HEK293 (cell line): ENCODE measurements around the gene ABCA7.

ENCODE experiments used
- GFI1B ChIP-seq: fragments of 450-650 bp; formaldehyde crosslinking; IDR thresholded peaks from 2 replicates; pipeline ENCODE4 v1.5.1; 2016; ENCODE audit warnings: missing biosample characterization, missing genetic modification characterization
- GLI4 ChIP-seq: fragments of 450-650 bp; formaldehyde crosslinking; IDR thresholded peaks from 2 replicates; pipeline ENCODE4 v1.5.1; 2016; ENCODE audit warnings: missing biosample characterization, missing genetic modification characterization
- HOXA7 ChIP-seq: sonication (generic); formaldehyde crosslinking; IDR thresholded peaks from 2 replicates; pipeline ENCODE4 v1.8.1; 2022; ENCODE audit warnings: missing genetic modification reagents, borderline replicate concordance
- HOXD13 ChIP-seq: sonication (generic); formaldehyde crosslinking; IDR thresholded peaks from 2 replicates; pipeline ENCODE4 v1.8.0; 2022; ENCODE audit warnings: missing genetic modification reagents, borderline replicate concordance
- KLF9 ChIP-seq: fragments of 450-650 bp; formaldehyde crosslinking; IDR thresholded peaks from 2 replicates; pipeline ENCODE4 v1.5.1; 2016; ENCODE audit warnings: missing biosample characterization, missing genetic modification characterization, low read depth
- MYNN ChIP-seq: fragments of 450-650 bp; formaldehyde crosslinking; IDR thresholded peaks from 2 replicates; pipeline ENCODE4 v1.5.1; 2016; ENCODE audit warnings: missing biosample characterization, missing genetic modification characterization, borderline replicate concordance
- SP7 ChIP-seq: fragments of 450-650 bp; formaldehyde crosslinking; IDR thresholded peaks from 2 replicates; pipeline ENCODE4 v1.5.1; 2016; ENCODE audit warnings: missing biosample characterization, missing genetic modification characterization
- TCF7L2 ChIP-seq: IDR thresholded peaks from 2 replicates; pipeline ENCODE4 v1.6.1; 2011; ENCODE audit warnings: low read depth, mild to moderate bottlenecking, inconsistent platforms, low read length, moderate library complexity, borderline replicate concordance
- ZBTB17 ChIP-seq: fragments of 450-650 bp; formaldehyde crosslinking; IDR thresholded peaks from 2 replicates; pipeline ENCODE4 v1.5.1; 2016; ENCODE audit warnings: missing biosample characterization, missing genetic modification characterization
- ZBTB20 ChIP-seq: fragments of 450-650 bp; formaldehyde crosslinking; IDR thresholded peaks from 2 replicates; pipeline ENCODE4 v1.5.1; 2016; ENCODE audit warnings: missing biosample characterization, missing genetic modification characterization
- ZBTB48 ChIP-seq: fragments of 450-650 bp; formaldehyde crosslinking; IDR thresholded peaks from 2 replicates; pipeline ENCODE4 v1.5.1; 2016; ENCODE audit warnings: missing biosample characterization, missing genetic modification characterization
- ZBTB8A ChIP-seq: fragments of 450-650 bp; formaldehyde crosslinking; IDR thresholded peaks from 2 replicates; pipeline ENCODE4 v1.5.1; 2016; ENCODE audit warnings: missing biosample characterization, missing genetic modification characterization
- ZFP3 ChIP-seq: fragments of 450-650 bp; formaldehyde crosslinking; IDR thresholded peaks from 2 replicates; pipeline ENCODE4 v1.5.1; 2016; ENCODE audit warnings: low read depth, missing biosample characterization, missing genetic modification characterization
- ZFP69B ChIP-seq: fragments of 450-650 bp; formaldehyde crosslinking; IDR thresholded peaks from 2 replicates; pipeline ENCODE4 v1.5.1; 2016; ENCODE audit warnings: missing biosample characterization, missing genetic modification characterization
- ZNF114 ChIP-seq: fragments of 450-650 bp; formaldehyde crosslinking; IDR thresholded peaks from 2 replicates; pipeline ENCODE4 v1.5.0; 2017; ENCODE audit warnings: missing biosample characterization, missing genetic modification characterization
- ZNF239 ChIP-seq: fragments of 450-650 bp; formaldehyde crosslinking; IDR thresholded peaks from 2 replicates; pipeline ENCODE4 v1.5.1; 2016; ENCODE audit warnings: missing biosample characterization, missing genetic modification characterization
- ZNF37A ChIP-seq: fragments of 450-650 bp; IDR thresholded peaks from 2 replicates; pipeline ENCODE4 v1.5.1; 2018; ENCODE audit warnings: missing biosample characterization, missing genetic modification characterization
- ZNF433 ChIP-seq: fragments of 450-650 bp; formaldehyde crosslinking; IDR thresholded peaks from 2 replicates; pipeline ENCODE4 v1.5.1; 2016; ENCODE audit warnings: missing biosample characterization, missing genetic modification characterization, low read depth
- ZNF626 ChIP-seq: fragments of 450-650 bp; sonication (Bioruptor Pico); formaldehyde crosslinking; IDR thresholded peaks from 2 replicates; pipeline ENCODE4 v1.5.1; 2018; ENCODE audit warnings: missing biosample characterization, missing genetic modification characterization, inconsistent platforms
- ZNF658 ChIP-seq: fragments of 450-650 bp; formaldehyde crosslinking; IDR thresholded peaks from 2 replicates; pipeline ENCODE4; 2016; ENCODE audit warnings: missing biosample characterization, missing genetic modification characterization
- ZNF664 ChIP-seq: fragments of 450-650 bp; formaldehyde crosslinking; IDR thresholded peaks from 2 replicates; pipeline ENCODE4 v1.5.1; 2016; ENCODE audit warnings: missing biosample characterization, missing genetic modification characterization
- ZNF768 ChIP-seq: fragments of 450-650 bp; formaldehyde crosslinking; IDR thresholded peaks from 2 replicates; pipeline ENCODE4 v1.5.1; 2018; ENCODE audit warnings: missing biosample characterization, mild to moderate bottlenecking, missing genetic modification characterization
- ZNF843 ChIP-seq: fragments of 450-650 bp; formaldehyde crosslinking; IDR thresholded peaks from 2 replicates; pipeline ENCODE4 v1.5.1; 2016; ENCODE audit warnings: missing biosample characterization, missing genetic modification characterization
- ZSCAN30 ChIP-seq: fragments of 450-650 bp; IDR thresholded peaks from 2 replicates; pipeline ENCODE4 v1.5.1; 2018; ENCODE audit warnings: missing biosample characterization, mild to moderate bottlenecking, missing genetic modification characterization, moderate library complexity
- TF ChIP-seq, protein P1 (sequence below): fragments of 450-650 bp; formaldehyde crosslinking; IDR thresholded peaks from 2 replicates; pipeline ENCODE4 v1.5.1; 2016; ENCODE audit warnings: missing biosample characterization, missing genetic modification characterization
- TF ChIP-seq, protein P2 (sequence below): fragments of 450-650 bp; formaldehyde crosslinking; IDR thresholded peaks from 2 replicates; pipeline ENCODE4 v1.5.1; 2017; ENCODE audit warnings: missing biosample characterization, missing genetic modification characterization
- TF ChIP-seq, protein P3 (sequence below): fragments of 450-650 bp; formaldehyde crosslinking; IDR thresholded peaks from 2 replicates; pipeline ENCODE4 v1.5.1; 2017; ENCODE audit warnings: missing biosample characterization, missing genetic modification characterization
- TF ChIP-seq, protein P4 (sequence below): fragments of 450-650 bp; formaldehyde crosslinking; conservative IDR thresholded peaks from 2 replicates; pipeline ENCODE4 v1.5.1; 2016; ENCODE audit warnings: low read depth, missing biosample characterization, missing genetic modification characterization

ABCA7 gene

DNA sequence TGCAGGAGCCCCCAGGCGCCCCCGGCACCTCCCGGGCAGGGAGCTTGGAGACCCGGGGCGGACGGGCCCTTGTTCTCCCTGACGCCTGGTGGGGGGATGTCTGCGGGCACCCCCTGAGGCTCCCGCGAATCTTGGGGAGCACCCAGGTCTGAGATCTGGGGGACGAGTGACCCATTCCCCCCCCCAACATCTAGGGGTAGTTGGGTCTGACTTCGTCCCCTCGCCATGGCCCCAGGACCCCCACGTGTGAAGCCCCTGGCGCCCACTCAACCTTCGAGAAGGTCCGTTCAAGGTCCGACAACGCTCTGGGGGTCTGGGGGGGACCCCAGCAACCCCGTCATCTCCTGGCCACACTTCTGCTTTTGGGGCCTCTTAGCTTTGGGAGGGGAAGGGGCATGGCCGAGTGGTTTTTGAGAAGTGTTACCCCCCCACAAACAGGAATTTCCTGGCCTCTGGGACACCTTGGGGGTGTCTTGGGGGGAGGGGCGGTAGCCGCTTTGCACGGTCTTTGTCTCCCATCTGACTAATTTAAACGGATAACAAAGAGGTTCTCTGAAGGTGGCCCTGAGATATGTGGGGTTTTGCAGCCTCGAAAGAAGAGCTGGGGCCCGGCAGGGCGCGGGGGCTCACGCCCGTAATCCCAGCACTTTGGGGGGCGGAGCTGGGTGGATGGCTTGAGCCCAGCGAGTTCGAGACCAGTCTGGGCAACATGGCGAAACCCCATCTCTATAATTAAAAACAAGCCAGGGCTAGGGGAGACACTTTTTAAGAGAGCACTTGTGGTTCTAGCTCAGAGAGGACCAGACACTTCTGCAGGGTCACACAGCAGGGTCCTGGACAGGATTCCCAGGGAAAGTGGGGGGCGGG lies 12.9 kb upstream of the ABCA7 start (continued):
- TF ChIP-seq, protein P1, sequence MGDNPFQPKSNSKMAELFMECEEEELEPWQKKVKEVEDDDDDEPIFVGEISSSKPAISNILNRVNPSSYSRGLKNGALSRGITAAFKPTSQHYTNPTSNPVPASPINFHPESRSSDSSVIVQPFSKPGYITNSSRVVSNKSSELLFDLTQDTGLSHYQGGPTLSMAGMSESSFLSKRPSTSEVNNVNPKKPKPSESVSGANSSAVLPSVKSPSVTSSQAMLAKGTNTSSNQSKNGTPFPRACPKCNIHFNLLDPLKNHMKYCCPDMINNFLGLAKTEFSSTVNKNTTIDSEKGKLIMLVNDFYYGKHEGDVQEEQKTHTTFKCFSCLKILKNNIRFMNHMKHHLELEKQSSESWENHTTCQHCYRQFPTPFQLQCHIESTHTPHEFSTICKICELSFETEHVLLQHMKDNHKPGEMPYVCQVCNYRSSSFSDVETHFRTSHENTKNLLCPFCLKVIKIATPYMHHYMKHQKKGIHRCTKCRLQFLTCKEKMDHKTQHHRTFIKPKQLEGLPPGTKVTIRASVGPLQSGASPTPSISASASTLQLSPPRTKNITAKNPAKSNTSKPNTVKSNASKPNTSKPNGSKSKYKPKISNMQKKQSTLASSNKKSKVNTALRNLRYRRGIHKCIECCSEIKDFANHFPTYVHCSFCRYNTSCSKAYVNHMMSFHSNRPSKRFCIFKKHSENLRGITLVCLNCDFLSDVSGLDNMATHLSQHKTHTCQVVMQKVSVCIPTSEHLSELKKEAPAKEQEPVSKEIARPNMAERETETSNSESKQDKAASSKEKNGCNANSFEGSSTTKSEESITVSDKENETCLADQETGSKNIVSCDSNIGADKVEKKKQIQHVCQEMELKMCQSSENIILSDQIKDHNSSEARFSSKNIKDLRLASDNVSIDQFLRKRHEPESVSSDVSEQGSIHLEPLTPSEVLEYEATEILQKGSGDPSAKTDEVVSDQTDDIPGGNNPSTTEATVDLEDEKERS (tag by site-specific recombination): no peak
- TF ChIP-seq GLI4 (tag by site-specific recombination) (no peak), KLF9 (peak; percentile 24; the same call in 1 of the 2 replicates), ZFP3 (tag by site-specific recombination) (peak; percentile 34; the same call in 1 of the 2 replicates), SP7 (0 out of 2 replicates have a peak, but pooled peaks have one; percentile 15), ZBTB8A (tag by site-specific recombination) (peak; percentile 8), GFI1B (tag by site-specific recombination) (no peak), ZNF433 (tag by site-specific recombination) (no peak; the same call in 1 of the 2 replicates), ZBTB20 (tag by site-specific recombination) (peak; percentile 1), ZNF114 (tag by site-specific recombination) (no peak), MYNN (tag by site-specific recombination) (no peak), ZNF37A (tag by site-specific recombination) (no peak), ZFP69B (tag by site-specific recombination) (no peak), TCF7L2 (no peak), HOXA7 (CRISPR knock-in tag) (no peak), ZNF239 (tag by site-specific recombination) (no peak), ZBTB17 (tag by site-specific recombination) (no peak), ZNF768 (tag by site-specific recombination) (peak; percentile 97; the same call in 1 of the 2 replicates), ZNF626 (tag by site-specific recombination) (no peak), ZSCAN30 (no peak), ZBTB48 (tag by site-specific recombination) (peak; percentile 62), HOXD13 (CRISPR knock-in tag) (no peak), ZNF658 (tag by site-specific recombination) (no peak), ZNF664 (tag by site-specific recombination) (peak; percentile 68), ZNF843 (tag by site-specific recombination) (no peak)
- TF ChIP-seq, protein P2, sequence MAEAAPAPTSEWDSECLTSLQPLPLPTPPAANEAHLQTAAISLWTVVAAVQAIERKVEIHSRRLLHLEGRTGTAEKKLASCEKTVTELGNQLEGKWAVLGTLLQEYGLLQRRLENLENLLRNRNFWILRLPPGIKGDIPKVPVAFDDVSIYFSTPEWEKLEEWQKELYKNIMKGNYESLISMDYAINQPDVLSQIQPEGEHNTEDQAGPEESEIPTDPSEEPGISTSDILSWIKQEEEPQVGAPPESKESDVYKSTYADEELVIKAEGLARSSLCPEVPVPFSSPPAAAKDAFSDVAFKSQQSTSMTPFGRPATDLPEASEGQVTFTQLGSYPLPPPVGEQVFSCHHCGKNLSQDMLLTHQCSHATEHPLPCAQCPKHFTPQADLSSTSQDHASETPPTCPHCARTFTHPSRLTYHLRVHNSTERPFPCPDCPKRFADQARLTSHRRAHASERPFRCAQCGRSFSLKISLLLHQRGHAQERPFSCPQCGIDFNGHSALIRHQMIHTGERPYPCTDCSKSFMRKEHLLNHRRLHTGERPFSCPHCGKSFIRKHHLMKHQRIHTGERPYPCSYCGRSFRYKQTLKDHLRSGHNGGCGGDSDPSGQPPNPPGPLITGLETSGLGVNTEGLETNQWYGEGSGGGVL: peak; percentile 34; the same call in 1 of the 2 replicates
- TF ChIP-seq, protein P3, sequence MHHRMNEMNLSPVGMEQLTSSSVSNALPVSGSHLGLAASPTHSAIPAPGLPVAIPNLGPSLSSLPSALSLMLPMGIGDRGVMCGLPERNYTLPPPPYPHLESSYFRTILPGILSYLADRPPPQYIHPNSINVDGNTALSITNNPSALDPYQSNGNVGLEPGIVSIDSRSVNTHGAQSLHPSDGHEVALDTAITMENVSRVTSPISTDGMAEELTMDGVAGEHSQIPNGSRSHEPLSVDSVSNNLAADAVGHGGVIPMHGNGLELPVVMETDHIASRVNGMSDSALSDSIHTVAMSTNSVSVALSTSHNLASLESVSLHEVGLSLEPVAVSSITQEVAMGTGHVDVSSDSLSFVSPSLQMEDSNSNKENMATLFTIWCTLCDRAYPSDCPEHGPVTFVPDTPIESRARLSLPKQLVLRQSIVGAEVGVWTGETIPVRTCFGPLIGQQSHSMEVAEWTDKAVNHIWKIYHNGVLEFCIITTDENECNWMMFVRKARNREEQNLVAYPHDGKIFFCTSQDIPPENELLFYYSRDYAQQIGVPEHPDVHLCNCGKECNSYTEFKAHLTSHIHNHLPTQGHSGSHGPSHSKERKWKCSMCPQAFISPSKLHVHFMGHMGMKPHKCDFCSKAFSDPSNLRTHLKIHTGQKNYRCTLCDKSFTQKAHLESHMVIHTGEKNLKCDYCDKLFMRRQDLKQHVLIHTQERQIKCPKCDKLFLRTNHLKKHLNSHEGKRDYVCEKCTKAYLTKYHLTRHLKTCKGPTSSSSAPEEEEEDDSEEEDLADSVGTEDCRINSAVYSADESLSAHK: peak; percentile 35; the same call in 1 of the 2 replicates
- TF ChIP-seq, protein P4, sequence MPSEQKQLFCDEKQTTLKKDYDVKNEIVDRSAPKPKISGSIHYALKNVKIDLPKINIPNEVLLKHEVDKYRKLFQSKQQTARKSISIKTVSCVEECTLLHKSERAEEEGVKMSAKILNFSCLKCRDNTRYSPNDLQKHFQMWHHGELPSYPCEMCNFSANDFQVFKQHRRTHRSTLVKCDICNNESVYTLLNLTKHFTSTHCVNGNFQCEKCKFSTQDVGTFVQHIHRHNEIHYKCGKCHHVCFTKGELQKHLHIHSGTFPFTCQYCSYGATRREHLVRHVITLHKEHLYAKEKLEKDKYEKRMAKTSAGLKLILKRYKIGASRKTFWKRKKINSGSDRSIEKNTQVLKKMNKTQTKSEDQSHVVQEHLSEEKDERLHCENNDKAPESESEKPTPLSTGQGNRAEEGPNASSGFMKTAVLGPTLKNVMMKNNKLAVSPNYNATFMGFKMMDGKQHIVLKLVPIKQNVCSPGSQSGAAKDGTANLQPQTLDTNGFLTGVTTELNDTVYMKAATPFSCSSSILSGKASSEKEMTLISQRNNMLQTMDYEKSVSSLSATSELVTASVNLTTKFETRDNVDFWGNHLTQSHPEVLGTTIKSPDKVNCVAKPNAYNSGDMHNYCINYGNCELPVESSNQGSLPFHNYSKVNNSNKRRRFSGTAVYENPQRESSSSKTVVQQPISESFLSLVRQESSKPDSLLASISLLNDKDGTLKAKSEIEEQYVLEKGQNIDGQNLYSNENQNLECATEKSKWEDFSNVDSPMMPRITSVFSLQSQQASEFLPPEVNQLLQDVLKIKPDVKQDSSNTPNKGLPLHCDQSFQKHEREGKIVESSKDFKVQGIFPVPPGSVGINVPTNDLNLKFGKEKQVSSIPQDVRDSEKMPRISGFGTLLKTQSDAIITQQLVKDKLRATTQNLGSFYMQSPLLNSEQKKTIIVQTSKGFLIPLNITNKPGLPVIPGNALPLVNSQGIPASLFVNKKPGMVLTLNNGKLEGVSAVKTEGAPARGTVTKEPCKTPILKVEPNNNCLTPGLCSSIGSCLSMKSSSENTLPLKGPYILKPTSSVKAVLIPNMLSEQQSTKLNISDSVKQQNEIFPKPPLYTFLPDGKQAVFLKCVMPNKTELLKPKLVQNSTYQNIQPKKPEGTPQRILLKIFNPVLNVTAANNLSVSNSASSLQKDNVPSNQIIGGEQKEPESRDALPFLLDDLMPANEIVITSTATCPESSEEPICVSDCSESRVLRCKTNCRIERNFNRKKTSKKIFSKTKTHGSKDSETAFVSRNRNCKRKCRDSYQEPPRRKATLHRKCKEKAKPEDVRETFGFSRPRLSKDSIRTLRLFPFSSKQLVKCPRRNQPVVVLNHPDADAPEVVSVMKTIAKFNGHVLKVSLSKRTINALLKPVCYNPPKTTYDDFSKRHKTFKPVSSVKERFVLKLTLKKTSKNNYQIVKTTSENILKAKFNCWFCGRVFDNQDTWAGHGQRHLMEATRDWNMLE (tag by site-specific recombination): no peak
